PFSK-1 (cell line): Measurements from ENCODE around the gene EMILIN1.

ENCODE experiments used
- POLR2AphosphoS5 ChIP-seq: IDR thresholded peaks from 2 replicates; pipeline ENCODE4 v1.6.1; 2012; ENCODE audit warnings: low read depth, mild to moderate bottlenecking, control low read depth, low read length, moderate library complexity
- SIN3A ChIP-seq: IDR thresholded peaks from 2 replicates; pipeline ENCODE4 v1.6.1; 2012; ENCODE audit warnings: mild to moderate bottlenecking, low read length, moderate library complexity, borderline replicate concordance; ENCODE audit not compliant: insufficient read depth
- TAF1 ChIP-seq: IDR thresholded peaks from 2 replicates; pipeline ENCODE4 v1.6.1; 2012; ENCODE audit warnings: low read length, control low read depth, borderline replicate concordance; ENCODE audit not compliant: insufficient read depth
- TF ChIP-seq, protein P1 (sequence below), 2 experiments: IDR thresholded peaks; 2 replicates each; pipeline versions ENCODE4 v1.6.1 to v1.8.0; 2011 to 2012; ENCODE audit warnings: low read depth in 2 of 2, low read length in 2 of 2, control low read depth in 1 of 2, inconsistent platforms in 1 of 2, mild to moderate bottlenecking in 1 of 2, moderate library complexity in 1 of 2; ENCODE audit not compliant: insufficient read depth in 1 of 2

GRCh38 chr2:27092696-27093429, 14.4 kb downstream of the EMILIN1 start:
- no peak for TF ChIP-seq SIN3A
- TF ChIP-seq, protein P1, sequence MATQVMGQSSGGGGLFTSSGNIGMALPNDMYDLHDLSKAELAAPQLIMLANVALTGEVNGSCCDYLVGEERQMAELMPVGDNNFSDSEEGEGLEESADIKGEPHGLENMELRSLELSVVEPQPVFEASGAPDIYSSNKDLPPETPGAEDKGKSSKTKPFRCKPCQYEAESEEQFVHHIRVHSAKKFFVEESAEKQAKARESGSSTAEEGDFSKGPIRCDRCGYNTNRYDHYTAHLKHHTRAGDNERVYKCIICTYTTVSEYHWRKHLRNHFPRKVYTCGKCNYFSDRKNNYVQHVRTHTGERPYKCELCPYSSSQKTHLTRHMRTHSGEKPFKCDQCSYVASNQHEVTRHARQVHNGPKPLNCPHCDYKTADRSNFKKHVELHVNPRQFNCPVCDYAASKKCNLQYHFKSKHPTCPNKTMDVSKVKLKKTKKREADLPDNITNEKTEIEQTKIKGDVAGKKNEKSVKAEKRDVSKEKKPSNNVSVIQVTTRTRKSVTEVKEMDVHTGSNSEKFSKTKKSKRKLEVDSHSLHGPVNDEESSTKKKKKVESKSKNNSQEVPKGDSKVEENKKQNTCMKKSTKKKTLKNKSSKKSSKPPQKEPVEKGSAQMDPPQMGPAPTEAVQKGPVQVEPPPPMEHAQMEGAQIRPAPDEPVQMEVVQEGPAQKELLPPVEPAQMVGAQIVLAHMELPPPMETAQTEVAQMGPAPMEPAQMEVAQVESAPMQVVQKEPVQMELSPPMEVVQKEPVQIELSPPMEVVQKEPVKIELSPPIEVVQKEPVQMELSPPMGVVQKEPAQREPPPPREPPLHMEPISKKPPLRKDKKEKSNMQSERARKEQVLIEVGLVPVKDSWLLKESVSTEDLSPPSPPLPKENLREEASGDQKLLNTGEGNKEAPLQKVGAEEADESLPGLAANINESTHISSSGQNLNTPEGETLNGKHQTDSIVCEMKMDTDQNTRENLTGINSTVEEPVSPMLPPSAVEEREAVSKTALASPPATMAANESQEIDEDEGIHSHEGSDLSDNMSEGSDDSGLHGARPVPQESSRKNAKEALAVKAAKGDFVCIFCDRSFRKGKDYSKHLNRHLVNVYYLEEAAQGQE (IDR thresholded peaks at IDR 0.05; ENCODE audit: insufficient read depth in 1 of 2, low read depth in 2 of 2, low read length in 2 of 2): no peak
- no peak for TF ChIP-seq POLR2AphosphoS5
- no peak for TF ChIP-seq TAF1
